COR-L47 (cell line): ENCODE data around the gene CCDC138.
A peak's percentile ranks its signal among the peaks of the same experiment; 100 is the strongest.

Source experiments
- DNase-seq: peaks from one replicate; lab custom pipeline; 2025; lab: John Stamatoyannopoulos, UW

Gene CCDC138

GRCh38 chr2:108895188-108895587 is 108.6 kb downstream of the CCDC138 start:
- DNase-seq = no peak

DNA sequence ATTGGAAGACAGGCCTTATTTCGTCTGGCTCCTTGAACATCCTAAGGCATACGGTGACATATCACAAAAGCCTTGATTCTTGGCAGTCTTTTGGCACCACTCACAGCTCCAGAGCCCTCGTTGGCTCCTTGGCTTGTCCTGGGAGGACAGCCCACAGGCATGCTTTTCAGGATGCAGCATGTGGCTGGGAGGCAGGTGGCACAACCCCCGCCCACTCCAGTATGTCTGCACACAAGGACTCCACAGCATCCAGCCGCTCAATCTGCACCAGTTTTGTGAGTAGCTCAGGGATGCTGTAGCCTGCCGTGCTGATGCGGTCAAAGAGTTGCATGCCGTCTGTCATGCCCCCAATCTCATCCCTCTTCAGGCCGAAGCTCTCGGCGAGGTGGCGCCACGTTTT is 110.2 kb downstream of the CCDC138 start:
- DNase-seq = no peak

DNA sequence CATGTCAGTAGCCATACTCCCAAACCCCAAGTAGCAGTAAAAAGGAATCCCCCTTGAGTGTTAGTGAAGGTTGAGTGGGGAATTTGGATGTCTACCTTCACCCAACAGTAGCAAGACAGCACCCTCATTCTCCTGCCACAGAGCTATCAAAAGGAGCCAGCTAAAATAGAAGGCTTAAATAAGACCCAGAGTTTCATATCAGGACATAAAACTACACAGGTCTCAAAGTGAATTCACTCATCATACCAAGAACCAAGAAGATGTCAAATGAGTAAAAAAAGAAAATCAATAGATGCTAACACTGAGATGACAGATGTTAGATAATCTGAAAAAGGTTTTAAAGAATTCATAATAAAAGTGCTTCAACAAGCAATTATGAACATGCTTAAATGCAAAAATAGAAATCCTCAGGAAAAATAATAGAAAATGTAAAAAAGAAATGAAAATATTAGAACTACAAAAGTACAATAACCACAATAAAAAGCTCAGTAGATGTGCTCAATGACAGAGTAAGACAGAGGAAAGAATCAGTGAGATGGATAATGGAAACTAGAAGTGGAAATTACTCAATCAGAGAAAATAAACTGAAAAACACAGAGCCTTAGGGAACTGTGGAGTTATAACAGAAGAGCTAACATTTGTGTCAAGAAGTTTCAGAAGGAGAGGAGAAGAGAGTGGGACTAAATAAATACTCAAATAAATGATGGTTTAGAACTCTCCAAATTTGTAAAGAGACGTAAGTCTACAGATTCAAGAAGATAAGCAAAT is 111.9 kb downstream of the CCDC138 start:
- DNase-seq = no peak

DNA sequence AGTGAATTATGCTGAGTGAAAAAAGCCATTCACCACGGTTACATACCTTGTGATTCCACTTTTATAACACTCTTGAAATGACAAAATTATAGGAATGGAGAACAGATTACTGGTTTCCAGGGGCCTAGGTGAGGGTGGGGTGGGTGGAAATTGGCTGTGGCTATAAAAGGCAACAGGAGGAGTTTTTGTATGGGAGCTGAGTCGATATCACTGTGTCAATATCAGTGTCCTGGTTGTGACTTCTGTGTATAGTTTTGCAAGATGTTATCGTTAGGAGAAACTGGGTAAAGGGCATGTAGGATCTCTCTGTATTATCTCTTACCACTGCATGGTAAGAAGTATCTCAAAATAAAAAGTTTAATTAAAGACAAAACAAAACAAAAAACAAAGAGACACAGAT is 118.1 kb downstream of the CCDC138 start:
- DNase-seq = no peak

GRCh38 chr2:108905176-108905575 is 118.6 kb downstream of the CCDC138 start:
- no peak for DNase-seq

DNA sequence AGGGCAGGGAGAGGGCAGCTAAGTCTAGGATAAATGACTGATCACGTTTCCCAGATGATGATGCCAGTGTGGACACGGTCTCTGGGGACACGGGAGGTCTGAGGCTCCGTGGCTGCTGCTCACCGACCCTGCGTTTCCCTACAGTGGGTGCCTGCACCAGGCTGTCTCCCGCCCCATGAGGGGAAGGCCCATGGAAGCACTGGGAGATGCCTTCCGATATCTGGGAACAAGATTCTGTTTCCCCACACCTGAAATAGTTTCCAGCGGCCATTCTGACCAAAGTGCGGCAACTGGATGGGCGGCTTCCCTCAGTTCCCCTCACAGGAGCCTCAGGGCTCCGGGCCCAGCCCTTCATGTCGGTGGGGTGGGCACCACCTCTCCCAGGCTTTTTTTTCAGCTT is 119.3 kb downstream of the CCDC138 start:
- DNase-seq = no peak

DNA sequence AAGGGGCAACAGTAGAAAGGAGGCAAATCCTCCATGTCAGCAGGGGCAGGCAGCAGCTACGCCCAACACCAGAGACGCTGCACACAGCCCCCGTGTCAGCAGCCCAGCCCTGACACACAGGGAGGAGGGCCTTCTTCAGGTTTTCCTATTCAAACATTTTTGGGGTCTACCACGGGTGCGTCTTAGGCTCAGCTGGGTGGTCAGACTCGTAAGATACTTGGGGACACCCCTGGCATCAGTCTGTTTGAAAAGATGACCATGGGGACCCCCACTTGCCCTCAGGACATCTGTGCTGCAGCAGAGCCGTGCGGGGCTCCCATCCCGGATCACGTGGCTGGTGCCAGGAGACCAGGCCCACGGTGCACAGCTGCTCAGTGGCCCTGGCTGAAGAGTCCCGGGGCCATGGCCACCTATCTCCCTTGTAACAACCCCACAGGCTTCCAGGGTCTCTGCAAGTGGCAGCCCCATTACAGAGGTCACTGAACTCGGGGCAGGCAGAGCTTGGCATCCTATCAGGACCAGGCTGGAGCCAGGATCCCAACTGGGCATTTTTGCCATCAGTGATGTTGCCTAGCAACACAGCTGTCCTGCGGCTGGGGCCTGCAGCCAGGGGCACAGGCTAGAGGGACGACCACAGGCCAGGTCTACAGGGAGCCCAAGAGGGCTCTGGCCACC is 120.0 kb downstream of the CCDC138 start:
- no peak for DNase-seq

GRCh38 chr2:108907822-108908712 is 121.5 kb downstream of the CCDC138 start:
- DNase-seq = peak; percentile 64

GRCh38 chr2:108908713-108909070 is 122.1 kb downstream of the CCDC138 start:
- DNase-seq = no peak

GRCh38 chr2:108909275-108909823 is 122.8 kb downstream of the CCDC138 start:
- DNase-seq = no peak

DNA sequence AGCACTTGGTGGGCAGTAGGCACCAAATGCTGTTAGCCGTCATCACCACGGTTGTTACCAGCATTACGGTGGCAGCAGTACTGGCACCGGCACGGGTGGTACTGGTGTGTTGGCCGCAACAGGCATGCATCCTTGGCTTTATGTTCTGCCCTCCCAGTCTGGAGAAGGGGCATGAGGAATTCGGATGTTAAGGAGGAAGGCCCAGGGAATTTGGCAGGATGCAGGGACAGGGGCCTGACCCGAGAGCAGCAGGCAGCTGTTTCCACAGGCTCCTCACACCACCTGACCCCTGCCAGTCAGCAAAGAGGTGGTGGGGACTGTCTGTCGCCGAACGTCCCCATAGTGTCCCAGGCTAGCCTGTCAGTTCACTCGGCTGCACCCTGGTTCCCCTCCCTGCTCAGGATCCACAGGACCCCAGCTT is 123.5 kb downstream of the CCDC138 start:
- no peak for DNase-seq

GRCh38 chr2:108910541-108911396 is 124.2 kb downstream of the CCDC138 start:
- DNase-seq = no peak

- no peak for DNase-seq
Observed at GRCh38 chr2:108911401-108911800, 124.8 kb downstream of the CCDC138 start.

DNA sequence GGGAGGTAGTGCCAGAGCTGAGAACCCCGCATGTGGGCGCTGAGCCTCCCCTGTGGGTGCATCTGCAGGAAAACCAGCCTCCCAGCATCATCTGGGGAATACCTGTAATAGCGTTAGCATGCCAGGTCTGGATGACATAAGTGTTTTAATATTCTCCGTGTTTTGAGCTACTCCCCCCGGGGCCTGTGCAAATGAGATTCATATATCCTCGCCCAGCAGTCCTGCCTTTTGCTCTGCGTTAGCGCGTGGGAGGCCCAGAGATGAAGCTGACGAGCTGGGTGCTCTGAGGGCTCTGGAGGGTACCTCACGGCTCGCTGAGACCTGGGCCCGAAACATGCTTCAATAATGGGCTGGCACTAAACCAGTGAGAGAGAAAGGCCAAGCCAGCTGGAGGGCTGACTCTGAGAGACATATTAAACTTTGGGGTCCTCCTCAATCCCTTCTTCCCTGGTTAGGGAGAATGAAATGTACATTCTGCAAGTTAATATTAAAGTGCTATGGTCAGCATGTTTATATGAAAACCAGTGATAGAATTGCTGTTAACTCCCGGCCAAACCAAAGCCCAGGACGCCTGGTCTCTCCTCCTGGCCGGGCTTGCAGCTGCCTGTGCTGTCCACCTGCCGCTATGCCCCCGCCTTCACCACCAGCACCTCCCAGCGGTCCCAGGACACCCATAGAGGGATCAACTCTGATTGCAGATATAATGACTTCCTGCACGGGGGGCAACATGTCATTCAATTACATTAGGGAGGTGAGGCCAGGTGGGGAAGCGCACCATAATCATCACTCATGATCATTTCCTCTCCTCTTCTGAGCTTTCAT is 125.4 kb downstream of the CCDC138 start:
- DNase-seq = peak; percentile 33

GRCh38 chr2:108912629-108912902 is 126.0 kb downstream of the CCDC138 start:
- no peak for DNase-seq

DNA sequence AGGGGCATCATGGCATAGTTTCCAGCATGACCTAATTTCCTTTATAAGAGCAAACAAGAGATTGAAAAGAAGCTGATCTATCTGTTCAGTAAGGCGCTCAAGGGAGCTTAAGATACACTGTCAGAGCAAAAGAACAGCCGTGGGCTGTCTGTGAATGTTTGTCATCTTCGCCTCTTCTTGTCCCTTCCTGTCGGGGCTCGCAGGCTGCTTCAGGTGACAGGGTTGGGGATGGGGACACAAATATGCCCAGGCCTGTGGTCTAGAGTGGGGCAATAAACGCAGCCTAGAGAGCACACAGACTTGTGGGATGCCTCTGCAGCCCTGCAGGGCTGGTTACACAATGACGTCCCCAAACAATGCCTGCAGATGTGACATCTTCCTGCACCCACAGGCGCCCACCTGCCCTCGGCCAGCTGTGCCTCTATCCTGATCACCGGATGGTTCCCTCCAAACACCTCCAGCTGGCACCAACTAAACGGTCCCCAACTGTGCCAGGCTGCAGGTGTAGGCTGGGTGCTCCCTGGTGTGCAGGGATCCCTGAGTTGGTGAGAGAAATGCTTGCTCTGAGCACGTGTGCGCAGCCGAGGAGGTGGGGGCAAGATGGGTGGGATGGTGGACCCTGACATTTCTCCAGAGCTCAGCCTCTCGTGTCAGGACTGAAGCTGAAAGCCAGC is 129.7 kb downstream of the CCDC138 start:
- DNase-seq = peak; percentile 85

GRCh38 chr2:108916796-108917421 is 130.3 kb downstream of the CCDC138 start:
- DNase-seq = no peak

- DNase-seq = no peak
Observed at GRCh38 chr2:108917526-108917925, 131.0 kb downstream of the CCDC138 start.

GRCh38 chr2:108918156-108918874 is 131.7 kb downstream of the CCDC138 start:
- DNase-seq = no peak
